Measurements from ENCODE around the gene PRM2.

The PRM2 gene

DNA sequence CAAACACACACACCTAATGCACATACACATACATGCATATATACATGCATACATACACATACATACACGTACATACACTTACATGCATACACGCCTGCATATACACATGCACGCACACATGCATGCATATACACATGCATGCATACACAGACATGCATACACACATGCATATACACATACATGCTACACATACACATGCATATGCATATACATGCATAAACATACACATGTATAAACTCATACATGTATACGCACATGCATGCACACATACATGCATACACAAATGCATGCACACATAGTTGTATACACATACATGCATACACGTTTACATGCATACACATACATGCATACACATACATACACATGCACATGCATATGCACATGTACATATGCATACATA is 45.4 kb upstream of the PRM2 start:
- TF ChIP-seq, protein P1, sequence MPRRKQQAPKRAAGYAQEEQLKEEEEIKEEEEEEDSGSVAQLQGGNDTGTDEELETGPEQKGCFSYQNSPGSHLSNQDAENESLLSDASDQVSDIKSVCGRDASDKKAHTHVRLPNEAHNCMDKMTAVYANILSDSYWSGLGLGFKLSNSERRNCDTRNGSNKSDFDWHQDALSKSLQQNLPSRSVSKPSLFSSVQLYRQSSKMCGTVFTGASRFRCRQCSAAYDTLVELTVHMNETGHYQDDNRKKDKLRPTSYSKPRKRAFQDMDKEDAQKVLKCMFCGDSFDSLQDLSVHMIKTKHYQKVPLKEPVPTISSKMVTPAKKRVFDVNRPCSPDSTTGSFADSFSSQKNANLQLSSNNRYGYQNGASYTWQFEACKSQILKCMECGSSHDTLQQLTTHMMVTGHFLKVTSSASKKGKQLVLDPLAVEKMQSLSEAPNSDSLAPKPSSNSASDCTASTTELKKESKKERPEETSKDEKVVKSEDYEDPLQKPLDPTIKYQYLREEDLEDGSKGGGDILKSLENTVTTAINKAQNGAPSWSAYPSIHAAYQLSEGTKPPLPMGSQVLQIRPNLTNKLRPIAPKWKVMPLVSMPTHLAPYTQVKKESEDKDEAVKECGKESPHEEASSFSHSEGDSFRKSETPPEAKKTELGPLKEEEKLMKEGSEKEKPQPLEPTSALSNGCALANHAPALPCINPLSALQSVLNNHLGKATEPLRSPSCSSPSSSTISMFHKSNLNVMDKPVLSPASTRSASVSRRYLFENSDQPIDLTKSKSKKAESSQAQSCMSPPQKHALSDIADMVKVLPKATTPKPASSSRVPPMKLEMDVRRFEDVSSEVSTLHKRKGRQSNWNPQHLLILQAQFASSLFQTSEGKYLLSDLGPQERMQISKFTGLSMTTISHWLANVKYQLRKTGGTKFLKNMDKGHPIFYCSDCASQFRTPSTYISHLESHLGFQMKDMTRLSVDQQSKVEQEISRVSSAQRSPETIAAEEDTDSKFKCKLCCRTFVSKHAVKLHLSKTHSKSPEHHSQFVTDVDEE (CRISPR knock-in tag; IDR thresholded peaks at IDR 0.05): no peak
- TF ChIP-seq, protein P2, sequence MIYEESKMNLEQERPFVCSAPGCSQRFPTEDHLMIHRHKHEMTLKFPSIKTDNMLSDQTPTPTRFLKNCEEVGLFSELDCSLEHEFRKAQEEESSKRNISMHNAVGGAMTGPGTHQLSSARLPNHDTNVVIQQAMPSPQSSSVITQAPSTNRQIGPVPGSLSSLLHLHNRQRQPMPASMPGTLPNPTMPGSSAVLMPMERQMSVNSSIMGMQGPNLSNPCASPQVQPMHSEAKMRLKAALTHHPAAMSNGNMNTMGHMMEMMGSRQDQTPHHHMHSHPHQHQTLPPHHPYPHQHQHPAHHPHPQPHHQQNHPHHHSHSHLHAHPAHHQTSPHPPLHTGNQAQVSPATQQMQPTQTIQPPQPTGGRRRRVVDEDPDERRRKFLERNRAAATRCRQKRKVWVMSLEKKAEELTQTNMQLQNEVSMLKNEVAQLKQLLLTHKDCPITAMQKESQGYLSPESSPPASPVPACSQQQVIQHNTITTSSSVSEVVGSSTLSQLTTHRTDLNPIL (CRISPR knock-in tag; IDR thresholded peaks at IDR 0.05; ENCODE audit: low read depth): no peak
- no peak for TF ChIP-seq BACH2 (CRISPR knock-in tag; IDR thresholded peaks at IDR 0.05; ENCODE audit: borderline replicate concordance)
- TF ChIP-seq TCF4 (CRISPR knock-in tag; IDR thresholded peaks at IDR 0.05; ENCODE audit: borderline replicate concordance): no peak
- no peak for TF ChIP-seq SNAI2 (CRISPR knock-in tag; IDR thresholded peaks at IDR 0.05)
- TF ChIP-seq, protein P3, sequence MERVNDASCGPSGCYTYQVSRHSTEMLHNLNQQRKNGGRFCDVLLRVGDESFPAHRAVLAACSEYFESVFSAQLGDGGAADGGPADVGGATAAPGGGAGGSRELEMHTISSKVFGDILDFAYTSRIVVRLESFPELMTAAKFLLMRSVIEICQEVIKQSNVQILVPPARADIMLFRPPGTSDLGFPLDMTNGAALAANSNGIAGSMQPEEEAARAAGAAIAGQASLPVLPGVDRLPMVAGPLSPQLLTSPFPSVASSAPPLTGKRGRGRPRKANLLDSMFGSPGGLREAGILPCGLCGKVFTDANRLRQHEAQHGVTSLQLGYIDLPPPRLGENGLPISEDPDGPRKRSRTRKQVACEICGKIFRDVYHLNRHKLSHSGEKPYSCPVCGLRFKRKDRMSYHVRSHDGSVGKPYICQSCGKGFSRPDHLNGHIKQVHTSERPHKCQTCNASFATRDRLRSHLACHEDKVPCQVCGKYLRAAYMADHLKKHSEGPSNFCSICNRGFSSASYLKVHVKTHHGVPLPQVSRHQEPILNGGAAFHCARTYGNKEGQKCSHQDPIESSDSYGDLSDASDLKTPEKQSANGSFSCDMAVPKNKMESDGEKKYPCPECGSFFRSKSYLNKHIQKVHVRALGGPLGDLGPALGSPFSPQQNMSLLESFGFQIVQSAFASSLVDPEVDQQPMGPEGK (CRISPR knock-in tag; IDR thresholded peaks at IDR 0.05; ENCODE audit: borderline replicate concordance): no peak
- TF ChIP-seq RARB (CRISPR knock-in tag; IDR thresholded peaks at IDR 0.05): no peak
- no peak for TF ChIP-seq ZFP3 (CRISPR knock-in tag; IDR thresholded peaks at IDR 0.05)
- TF ChIP-seq ZC3H10 (CRISPR knock-in tag; IDR thresholded peaks at IDR 0.05): no peak
- ATAC-seq: no peak

DNA sequence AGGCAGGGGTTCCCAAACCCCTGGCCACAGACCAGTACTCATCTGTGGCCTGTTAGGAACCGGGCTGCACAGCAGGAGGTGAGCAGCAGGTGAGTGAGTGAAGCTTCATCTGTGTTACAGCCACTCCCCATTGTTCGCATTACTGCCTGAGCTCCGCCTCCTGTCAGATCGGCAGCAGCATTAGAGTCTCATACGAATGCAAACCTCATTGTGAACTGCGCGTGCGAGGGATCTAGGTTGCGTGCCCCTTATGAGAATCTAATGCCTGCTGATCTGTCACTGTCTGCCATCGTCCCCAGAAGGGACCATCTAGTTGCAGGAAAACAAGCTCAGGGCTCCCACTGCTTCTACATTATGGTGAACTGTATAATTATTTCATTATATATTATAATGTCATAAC is 43.9 kb upstream of the PRM2 start:
- ATAC-seq: no peak
- TF ChIP-seq SNAI2 (CRISPR knock-in tag; IDR thresholded peaks at IDR 0.05): no peak
- TF ChIP-seq OSR1 (CRISPR knock-in tag; IDR thresholded peaks at IDR 0.05): no peak
- TF ChIP-seq, protein P1 (CRISPR knock-in tag; IDR thresholded peaks at IDR 0.05): no peak
- TF ChIP-seq BACH2 (CRISPR knock-in tag; IDR thresholded peaks at IDR 0.05; ENCODE audit: borderline replicate concordance): no peak
- no peak for TF ChIP-seq GLIS3 (CRISPR knock-in tag; IDR thresholded peaks at IDR 0.05)
- TF ChIP-seq PPARA (CRISPR knock-in tag; IDR thresholded peaks at IDR 0.05; ENCODE audit: borderline replicate concordance): no peak

DNA sequence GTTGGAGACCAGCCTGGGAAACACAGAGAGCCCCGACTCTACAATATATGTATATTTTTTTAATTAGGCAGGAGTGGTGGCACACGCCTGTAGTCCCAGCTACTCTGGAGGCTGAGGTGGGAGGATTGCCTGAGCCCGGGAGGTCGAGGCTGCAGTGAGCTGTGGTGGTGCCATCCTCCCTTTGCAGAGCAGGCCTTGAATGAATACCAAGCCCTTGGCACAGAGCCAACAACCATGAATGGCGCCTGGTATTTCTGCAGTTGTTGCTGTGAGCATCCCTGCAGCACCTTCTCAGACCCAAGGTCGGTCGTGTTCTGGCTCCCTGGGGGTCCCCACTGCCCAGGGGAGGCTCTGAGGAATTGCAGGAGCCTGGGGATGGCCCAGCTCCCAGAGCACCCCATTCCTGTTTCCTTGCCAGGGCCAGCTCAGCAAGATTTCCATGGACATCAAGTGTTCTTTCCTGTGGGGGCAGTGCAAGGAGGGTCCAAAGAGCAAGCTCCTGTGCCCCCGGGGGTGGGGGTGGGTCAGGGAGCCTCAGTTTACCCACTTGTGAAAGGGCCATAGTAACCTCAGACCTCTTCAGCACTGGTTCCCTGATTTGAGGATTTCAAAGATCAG is 43.4 kb upstream of the PRM2 start:
- peak; percentile 42; the same call in 1 of the 3 replicates for ATAC-seq
- TF ChIP-seq ZNF8 (CRISPR knock-in tag; IDR thresholded peaks at IDR 0.05) (no peak), ZC3H10 (CRISPR knock-in tag; IDR thresholded peaks at IDR 0.05) (no peak), BACH2 (CRISPR knock-in tag; IDR thresholded peaks at IDR 0.05; ENCODE audit: borderline replicate concordance) (no peak), SNAI2 (CRISPR knock-in tag; IDR thresholded peaks at IDR 0.05) (no peak), ARNTL (CRISPR knock-in tag; IDR thresholded peaks at IDR 0.05; ENCODE audit: borderline replicate concordance, low read depth) (no peak), ESRRG (CRISPR knock-in tag; IDR thresholded peaks at IDR 0.05) (no peak), OSR1 (CRISPR knock-in tag; IDR thresholded peaks at IDR 0.05) (no peak)
- TF ChIP-seq, protein P2 (CRISPR knock-in tag; IDR thresholded peaks at IDR 0.05; ENCODE audit: low read depth): no peak
- TF ChIP-seq, protein P4, sequence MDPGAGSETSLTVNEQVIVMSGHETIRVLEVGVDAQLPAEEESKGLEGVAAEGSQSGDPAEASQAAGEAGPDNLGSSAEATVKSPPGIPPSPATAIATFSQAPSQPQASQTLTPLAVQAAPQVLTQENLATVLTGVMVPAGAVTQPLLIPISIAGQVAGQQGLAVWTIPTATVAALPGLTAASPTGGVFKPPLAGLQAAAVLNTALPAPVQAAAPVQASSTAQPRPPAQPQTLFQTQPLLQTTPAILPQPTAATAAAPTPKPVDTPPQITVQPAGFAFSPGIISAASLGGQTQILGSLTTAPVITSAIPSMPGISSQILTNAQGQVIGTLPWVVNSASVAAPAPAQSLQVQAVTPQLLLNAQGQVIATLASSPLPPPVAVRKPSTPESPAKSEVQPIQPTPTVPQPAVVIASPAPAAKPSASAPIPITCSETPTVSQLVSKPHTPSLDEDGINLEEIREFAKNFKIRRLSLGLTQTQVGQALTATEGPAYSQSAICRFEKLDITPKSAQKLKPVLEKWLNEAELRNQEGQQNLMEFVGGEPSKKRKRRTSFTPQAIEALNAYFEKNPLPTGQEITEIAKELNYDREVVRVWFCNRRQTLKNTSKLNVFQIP (CRISPR knock-in tag; IDR thresholded peaks at IDR 0.05; ENCODE audit: borderline replicate concordance, low read depth): no peak
- TF ChIP-seq, protein P5, sequence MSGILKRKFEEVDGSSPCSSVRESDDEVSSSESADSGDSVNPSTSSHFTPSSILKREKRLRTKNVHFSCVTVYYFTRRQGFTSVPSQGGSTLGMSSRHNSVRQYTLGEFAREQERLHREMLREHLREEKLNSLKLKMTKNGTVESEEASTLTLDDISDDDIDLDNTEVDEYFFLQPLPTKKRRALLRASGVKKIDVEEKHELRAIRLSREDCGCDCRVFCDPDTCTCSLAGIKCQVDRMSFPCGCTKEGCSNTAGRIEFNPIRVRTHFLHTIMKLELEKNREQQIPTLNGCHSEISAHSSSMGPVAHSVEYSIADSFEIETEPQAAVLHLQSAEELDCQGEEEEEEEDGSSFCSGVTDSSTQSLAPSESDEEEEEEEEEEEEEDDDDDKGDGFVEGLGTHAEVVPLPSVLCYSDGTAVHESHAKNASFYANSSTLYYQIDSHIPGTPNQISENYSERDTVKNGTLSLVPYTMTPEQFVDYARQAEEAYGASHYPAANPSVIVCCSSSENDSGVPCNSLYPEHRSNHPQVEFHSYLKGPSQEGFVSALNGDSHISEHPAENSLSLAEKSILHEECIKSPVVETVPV (CRISPR knock-in tag; IDR thresholded peaks at IDR 0.05): no peak

Data from SK-N-SH treated with all-trans-retinoic acid at 6 μM for 48 hours (cell line).